ENCODE data around the gene MCC.
A peak's percentile ranks its signal among the peaks of the same experiment; 100 is the strongest.

MCC gene

DNA sequence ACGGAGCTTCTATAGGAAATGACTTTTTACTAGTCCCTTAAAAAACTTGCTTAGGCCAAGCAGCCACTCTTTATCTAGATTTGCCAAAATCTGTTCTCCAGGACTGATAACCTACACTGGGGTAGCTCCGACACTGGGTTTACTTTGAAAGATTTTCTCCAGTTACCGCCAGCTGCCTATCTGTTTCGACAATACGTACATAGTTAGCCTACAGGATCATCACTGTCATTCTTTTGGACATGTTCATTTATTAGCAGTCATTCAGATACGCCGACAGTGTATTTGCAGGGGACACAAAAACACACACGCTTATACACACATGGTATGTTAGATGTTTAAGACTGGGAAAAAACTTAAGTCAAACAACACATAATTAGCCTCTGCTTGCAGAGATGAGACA, 286.0 kb downstream of the MCC start:
- DNase-seq (ENCODE audit: low spot score), result no peak

DNA sequence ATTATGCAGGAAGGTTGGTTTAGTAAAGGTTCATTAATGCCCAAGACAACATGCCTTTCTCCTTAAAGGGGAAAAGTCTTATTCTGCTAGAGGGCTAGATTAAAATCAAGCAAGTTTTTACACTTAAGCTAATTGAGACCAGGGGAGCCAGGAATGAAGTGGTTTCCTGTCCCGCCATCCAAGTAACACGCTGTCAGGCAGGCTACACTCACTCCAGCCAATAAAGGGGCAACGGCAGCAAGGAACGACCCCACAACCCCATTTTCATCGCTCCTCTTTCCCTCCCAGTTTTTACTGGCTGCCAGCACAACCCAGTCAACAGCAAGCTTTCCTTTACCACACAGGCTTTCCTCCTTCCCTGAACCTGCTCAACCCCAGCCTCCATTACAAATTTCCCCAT, 286.5 kb downstream of the MCC start:
- DNase-seq (ENCODE audit: low spot score), result no peak

DNA sequence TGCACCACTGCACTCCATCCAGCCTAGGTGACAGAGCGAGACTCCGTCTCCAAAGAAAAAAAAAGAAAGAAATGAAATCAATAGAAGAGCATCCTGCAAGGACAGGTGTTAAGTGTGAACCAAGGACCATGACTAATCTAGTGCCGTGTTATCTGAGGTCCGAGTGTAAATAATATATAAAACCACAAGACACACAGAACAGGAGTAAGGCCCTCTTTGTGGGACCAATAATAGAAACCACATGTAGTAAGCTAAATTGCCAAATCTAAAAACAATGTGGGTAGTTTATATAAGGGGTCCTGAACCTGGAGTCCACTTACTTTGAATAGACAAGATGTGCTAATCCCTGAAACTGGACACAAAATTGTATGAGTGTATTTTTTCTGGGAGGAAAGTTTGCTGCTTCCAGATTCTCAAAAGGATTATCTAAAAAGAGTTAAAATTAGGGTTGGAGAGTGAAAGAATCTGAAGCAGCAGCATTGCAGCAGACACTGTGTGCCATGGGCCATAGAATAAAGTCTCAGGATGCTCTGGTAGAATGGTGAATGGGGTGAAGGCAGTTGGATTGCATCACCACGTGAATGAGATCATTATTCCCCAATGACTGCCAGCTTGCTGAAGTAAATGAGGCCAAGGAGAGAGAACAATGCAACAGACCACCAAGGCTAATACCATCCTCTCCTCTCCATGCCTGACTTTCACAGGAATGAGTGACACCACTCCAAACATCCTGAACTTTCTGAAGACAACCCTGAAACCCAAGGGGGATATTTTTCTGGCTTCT, 288.9 kb downstream of the MCC start:
- DNase-seq (ENCODE audit: low spot score), result peak; percentile 41

DNA sequence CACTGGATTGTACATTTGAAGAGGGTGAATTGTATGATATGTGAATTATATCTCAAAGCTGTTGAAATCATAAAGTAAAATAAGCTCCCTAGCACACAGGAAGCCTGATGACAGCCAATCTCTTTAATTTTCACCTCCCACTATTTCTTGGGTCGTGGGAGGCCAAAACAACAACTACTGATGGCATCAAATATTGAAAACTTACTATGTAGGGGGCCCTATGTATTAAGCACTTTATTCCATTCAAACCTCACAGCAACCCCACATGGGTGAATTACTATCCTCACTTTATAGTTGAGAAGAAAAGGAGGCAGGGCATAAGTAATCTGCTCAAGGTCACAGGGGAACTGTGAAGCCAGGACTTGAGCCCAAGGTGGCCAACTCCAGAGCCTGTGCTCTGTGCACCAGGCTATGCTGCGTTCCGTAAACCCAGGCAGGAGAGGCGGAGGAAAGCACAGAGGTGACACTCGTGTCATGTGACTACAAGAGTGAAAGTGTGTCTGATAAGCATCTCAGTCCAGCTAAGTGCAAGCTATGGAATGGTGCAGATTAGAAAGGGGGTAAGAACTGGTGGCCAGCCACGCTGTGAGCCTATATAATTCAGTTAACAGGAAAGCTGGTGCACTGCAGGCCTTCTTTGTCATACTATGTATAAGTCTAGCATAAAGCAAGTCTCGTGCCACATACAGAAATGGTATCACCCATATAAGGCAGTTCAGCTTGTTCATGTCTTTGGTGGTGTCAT, 290.6 kb downstream of the MCC start:
- no peak for DNase-seq (ENCODE audit: low spot score)

DNA sequence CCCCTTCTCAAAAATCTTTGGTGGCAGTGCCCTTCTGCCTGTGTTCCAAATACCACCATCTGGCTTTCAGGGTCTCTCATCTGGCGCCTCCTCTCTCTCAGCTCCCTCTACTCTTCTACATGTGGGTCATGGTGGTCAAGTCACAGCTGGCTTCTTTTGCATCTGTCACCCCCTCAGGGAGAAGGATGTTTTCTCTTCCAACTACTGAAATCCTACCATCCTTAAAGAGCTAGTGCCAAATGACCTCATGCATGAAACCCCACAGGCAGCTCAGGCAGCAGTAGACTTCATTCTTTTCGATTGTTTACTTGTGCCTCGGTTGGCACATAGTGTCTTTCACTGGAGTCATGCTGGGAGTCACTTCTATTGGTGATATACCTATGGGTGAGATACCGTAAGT, 292.5 kb downstream of the MCC start:
- DNase-seq (ENCODE audit: low spot score), result no peak

DNA sequence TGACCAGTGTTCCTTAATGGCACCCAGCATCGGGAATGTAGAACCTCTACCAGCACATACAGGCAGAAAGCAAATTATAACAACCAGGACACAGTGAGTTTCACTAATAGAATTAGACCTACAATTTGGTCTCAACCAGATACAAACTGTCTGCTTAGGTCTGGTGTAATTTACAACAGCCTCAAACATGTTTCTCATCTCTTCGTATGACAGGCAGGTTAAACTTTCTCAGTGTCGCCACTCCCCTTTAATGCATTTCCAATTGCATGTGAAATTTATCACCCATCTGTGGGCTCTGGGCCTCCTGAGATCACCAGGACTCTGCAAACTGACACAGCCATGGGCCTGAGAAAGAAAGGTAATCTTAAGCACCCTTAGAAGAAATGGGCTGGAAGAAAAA, 293.0 kb downstream of the MCC start:
- DNase-seq (ENCODE audit: low spot score), result no peak

DNA sequence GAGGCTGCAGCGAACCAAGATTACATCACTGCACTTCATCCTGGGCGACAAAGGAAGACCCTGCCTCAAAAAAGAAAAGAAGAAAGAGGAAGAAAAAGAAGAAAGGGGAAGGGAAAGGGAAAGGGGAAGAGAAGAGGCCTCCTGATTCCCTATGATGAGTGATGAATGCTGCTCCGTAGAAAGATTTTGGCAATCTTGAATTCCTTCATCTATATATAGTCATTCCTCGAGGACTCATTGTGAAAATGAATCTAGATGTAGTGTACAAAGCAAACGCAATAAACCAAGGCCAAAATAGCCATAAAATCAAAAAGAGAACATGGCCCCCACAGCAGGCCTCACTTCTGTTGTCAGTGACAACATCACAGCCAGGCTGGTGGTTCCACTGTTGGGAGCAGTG, 293.7 kb downstream of the MCC start:
- DNase-seq (ENCODE audit: low spot score), result no peak

DNA sequence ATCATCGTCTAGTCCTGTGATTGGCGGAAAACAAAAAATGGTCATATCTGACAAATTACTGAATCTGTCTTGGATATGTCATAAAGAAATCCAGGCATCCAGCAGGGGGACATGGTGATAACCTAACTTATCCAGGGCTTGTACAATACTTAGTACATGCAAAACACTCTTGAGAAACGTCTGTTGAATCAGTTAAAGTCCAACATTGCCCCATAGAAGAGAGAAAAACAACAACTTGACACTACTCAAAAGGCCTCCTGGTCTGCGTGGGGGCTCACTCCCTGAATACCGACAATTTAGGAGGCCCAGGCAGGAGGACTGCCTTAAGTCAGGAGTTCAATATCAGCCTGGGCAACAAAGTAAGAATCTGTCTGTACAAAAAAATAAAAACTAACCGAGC, 294.1 kb downstream of the MCC start:
- DNase-seq (ENCODE audit: low spot score), result no peak

DNA sequence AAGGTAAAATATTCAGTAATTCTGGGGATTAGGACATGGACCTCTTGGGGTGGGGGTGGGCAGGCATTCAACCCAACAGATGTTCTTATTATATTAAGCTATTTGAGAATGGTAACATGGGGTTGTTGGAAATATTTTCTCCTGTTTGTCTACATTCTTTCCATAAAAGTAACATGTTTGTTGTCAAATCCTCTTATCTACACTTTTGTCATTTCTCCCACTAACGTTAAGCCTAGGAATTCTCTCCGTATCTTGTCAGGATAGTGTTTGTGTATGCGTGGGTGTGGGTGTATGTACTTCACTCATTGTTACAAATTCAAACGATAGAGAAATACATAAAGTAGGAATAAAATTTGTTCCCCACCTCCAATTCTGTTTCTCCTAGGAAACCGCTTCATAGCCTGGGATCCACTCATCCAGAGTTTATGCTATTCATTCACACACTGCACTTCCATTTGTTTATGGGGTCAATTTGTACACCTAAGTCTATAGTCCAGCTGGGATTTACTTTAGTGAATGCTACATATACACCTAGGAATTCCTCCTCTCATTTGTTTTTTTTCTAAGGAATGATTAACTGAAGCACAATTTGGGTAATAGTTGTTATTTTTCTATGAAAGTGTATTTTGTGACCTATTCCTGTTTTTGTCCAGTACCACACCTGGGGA, 294.8 kb downstream of the MCC start:
- no peak for DNase-seq (ENCODE audit: low spot score)

DNA sequence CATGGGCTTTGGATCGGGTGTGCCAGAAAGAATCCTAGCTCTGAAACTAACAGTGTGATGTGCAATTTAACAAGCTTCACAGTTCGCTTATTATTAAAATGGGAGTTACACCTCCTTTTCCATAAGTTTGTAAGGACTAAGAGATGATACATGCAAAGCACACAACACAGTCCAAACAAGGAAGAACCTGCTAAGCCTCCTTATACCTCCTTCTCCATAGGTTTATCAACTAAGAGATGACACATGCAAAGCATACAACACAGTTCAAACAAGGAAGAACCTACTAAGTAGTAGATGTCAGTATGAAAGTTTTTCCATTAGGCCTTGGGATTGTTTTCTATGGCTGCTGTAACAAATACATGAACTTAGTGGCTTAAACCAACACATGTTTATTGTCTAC, 295.7 kb downstream of the MCC start:
- no peak for DNase-seq (ENCODE audit: low spot score)

DNA sequence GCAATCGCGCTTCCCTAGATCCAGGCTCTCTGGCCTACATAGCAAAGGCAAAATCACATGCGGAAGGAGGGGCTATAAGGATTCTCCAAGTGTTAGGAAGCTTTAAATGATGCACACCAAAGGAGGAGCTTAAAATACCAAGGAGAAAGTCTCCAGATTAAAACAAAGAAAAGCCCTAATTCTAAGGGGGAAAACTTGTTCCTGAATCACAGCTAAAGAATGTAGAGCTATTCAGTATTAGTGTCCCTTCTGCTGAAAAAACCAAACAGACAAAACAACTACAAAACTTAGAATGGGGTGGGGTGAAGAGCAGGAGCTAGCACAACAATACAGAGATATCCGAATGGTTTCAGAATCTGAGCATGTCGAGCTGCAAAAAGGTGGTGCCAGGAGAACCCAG, 297.9 kb downstream of the MCC start:
- peak; percentile 50 for DNase-seq (ENCODE audit: low spot score)

DNA sequence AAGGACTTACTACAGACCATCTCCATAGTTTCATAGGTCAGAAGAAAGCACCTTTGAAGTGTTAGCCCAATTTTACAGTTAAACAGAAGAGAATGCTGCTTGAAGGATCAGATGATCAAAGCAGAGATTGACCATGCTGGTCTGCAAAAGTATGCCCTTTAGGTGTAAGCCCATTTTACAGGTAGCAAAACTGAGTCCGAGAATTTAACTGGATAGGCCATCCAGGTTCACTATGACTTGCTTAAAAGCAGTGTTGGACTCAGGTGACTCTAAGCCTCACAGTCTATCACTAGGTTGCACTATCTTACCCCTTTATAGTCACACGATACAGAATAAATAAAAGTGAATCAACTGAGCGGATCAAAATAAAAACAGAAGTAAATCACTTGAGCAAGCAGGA, 299.0 kb downstream of the MCC start:
- DNase-seq (ENCODE audit: low spot score), result no peak

DNA sequence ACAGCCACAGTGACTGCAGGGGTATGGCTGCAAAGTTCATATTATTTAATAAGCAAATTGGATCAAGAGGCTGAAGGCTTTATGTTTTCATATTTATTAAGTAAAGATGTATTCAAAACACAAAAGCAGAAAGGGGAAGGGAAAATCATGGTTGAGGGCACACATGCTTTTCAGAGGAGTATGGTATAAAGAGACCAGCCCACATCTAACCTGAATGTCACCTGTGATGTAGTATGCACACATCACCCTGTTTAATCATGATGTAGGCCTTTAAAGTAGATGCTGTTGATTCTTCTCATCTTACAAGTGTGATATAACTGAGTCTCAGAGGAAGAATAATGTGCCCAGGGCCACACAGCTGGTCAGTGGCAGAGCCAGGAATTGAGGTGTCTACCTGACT, 299.8 kb downstream of the MCC start:
- DNase-seq (ENCODE audit: low spot score), result no peak

DNA sequence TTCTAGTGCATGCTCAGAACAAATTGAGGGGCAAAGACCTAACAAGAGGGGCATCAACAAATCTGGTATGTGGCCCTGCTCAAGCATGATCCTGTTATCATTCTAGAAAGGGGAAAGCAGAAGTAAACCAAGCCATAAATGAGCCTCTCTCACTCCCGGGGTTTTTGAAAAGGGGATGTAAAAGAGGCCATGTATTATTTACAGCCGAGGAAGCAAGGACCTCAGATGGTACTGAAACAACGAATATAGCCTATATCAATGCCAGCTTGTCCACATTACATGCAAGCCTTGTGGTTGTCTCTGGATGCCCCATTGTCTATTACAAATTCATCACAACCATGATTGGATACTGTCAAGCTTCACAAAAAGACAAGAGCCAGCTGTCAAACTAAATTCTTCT, 300.3 kb downstream of the MCC start:
- no peak for DNase-seq (ENCODE audit: low spot score)

DNA sequence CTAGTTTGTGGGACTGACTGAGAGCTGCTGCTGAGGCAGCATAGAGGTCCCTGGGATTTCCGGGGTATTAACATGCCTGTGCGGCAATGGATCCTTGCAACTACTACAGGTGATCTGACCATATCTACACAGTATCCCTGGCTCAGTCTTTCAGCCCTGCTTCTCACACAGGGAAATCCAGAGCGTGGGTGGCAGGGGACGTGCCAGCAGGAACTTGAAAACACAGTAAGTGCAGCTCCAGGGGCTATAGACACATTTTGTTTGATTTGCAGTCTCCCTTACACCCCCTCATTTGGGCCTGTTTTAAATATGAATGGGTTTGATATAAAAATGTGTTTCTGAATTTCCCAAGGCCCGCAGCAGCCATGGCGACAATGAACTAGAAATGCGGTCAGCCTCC, 302.2 kb downstream of the MCC start:
- DNase-seq (ENCODE audit: low spot score), result no peak

DNA sequence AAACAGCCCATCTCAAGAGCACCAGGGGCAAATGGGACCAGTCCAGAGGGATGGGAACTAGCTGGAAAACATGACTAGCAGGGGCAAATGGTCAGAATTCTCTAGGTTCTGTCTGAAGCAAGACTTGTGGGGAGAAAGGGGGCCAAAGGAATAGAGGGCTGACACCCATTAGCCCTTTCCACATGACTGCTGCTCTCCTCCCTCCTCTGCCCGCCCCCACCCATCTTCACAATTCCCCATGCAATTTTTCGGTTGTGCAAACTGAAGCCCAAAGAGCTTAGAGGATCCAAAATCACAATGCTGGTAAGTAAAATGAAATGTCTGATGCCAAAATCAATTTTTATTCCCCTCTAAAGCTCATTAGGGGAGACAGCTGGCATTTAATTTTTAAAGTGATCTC, 304.6 kb downstream of the MCC start:
- DNase-seq (ENCODE audit: low spot score), result no peak

DNA sequence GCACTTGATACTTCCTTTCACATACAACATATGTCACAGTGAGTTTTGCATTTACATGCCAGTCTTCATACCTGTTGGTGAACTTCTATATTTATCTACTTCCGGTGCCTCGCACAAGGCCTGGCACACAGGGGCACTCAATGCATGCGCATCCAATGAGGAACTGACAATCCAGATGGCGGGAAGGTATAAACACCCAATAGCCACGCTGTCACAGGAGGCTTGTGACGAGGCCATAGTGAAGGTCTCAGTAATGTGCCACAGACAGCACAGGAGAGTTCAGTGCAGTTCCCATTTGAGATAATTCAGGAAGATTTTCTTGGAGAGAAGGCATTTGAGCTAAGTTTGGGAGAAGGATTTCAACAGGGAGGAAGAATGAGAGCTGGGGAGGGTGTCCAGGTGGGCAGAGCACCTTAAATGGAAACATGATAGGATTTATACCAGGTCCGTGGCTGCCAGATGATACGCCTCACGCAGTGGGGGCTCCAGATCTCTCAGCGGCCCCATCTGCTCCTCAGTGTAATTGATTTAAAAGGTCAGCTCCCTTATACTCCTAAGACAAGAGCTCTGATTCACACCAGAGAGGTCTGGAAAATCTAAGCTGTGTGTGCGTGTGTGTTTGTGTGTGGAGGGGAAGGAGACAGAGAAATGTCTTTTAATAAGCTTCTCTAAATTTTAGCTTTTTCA, 305.5 kb downstream of the MCC start:
- no peak for DNase-seq (ENCODE audit: low spot score)

DNA sequence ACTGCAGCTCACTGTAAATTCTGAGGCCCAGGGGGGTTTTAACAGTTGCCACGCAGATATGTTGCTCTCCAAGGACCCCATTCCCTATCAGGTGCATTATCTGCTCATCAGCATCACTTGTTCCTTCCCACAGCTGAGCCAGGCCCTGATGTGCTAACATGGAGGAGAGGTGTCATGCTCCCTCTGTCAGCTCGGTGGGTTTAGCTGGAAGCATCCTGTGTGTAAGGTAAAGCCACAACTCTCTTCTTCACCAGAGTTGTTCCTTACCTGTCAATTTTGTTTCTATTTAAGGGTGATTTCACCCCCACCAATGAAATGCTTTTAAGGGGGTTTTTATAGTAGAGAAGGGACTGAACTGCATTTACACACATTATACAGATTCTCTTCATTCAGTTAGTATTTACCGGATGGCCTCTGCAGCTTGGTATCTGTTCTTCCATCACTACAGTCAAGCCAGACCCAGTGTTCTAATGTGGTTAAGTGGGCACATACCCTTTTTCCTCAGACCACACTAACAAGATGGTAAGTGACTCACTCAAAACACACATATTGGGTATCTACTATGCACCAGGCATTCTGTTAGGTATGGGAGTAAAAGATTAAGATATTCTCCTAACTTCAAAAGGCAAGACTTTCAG, 306.3 kb downstream of the MCC start:
- DNase-seq (ENCODE audit: low spot score), result no peak

DNA sequence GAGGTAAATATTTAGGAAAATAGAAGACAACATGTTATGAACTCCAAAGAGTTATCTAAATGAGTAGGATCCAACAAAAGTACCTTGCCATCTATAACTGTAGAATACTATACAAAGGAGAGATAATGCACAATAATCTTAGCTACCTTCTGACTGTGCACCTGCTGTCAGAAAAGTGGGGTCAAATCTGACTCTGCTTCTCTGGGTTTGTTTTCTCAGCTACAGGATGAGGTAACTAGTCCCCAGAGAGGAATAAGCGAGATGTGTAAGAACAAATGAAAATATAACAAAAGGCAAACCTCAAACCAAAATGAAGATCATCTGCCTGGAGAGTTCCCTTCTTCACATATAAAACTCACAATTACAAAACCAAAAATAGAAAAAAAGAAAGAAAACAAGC, 306.8 kb downstream of the MCC start:
- no peak for DNase-seq (ENCODE audit: low spot score)

DNA sequence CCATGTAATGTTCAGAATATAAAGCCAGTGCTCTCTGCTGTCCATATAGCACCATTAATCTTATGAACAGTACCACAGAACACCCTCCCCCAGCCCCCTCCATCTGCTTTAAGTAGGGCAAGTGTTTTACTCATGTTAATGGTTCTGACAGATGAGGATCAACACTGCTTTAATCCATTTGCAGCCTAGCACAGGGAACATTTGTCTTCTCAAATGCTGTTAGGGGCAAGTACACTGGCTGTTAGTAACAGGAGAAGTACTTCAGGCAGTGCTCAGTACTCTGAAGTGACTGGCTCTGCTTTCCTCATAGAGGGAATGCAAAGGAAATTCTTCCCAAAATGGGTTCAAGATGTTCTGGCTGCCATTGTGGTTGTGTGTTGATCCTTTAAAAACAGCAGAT, 309.1 kb downstream of the MCC start:
- no peak for DNase-seq (ENCODE audit: low spot score)

DNA sequence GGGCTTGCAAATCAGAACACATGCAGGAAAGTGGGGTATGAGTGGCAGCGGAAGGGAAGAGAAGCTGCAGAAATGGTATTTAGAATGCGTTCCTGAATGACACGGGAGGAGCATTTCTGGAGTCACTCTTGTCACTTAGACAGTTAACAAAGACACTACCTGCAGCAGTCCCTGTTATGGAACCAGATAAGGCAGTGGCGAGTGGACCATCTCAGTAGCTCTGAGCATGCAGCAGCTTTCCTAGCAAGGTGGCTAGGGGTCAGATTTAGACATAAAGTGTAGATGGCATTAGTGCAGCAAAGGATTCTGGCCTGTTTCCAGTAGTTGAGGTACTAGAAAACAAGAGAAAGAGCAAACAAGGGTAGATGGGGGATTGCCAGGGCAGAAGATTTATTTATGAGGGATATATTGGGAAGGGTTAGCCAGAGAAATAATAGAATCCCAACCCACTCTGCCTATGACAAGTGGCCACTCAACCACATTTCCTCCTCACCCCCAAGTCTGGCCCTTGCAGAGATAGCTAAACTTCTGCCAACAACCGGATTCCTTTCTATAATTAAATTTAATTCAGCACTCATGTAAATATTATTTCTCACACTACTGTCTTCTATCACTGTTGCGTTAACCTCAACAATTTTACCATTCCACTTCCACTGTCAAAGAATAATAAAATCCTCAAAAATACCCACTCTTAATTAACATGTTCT, 310.0 kb downstream of the MCC start:
- DNase-seq (ENCODE audit: low spot score), result no peak

DNA sequence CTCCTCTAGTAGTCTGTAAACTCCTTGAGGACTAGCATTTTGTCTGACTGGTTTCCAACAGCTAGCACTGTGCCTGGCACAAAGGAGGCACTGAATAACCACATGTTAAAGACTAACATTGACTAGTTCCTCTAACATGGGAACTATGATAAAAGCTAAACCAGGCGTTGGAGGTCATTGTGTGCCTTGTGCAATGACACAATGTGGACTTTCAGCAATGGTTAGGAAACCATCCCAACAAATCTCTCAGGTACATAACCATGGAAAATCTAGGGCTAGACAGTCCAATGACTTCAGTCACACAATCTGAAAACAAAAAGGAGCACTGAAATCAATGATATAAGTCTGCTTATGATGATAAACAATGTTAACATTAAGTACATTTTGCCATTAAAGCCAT, 311.0 kb downstream of the MCC start:
- DNase-seq (ENCODE audit: low spot score), result no peak
